ENCODE results near the gene SLC25A26. TPM values are rescaled to one million over a fixed set of nuclear protein-coding genes. Genes with fewer than 3 reads are reported as not detected.
"Not testable (repeated sequence)": the region's sequence is repeated elsewhere in the genome, so short reads cannot be mapped to it uniquely, and the experiment has no call there.

Gene SLC25A26
- total RNA-seq, 1 donor from 2014 or later, result 18.9 TPM

DNA sequence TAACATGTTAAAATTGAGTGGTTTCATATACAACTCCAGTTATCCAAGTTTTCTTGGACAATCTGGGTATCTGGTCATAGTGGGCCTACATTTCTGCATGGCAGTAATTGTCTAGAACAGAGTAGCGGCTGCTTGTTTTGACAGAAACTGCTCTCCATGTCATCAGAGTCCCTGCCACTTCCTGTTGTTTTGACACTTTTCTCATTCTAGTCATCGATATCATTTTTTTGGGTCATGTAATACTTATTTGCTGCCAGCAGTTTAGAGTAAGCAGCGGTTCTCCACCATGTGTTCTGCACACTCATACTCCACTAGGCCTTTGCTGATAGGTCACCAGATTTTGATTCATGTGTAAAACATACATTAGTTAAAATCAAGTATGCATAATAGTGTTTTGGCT is 81.5 kb downstream of the SLC25A26 start:
- no peaks in the 10 kb centered on the region for H3K4me1 Mint-ChIP-seq (ENCODE audit: unreplicated experiment)
- no peaks in the 10 kb centered on the region for H3K36me3 Mint-ChIP-seq (ENCODE audit: low read depth, unreplicated experiment)
- no peak for DNase-seq (ENCODE audit: low spot score)
- H3K4me3 Mint-ChIP-seq (ENCODE audit: unreplicated experiment), result no peak overlapping the region
- H3K9me3 Mint-ChIP-seq (ENCODE audit: unreplicated experiment), result no peaks in the 10 kb centered on the region
- no peak overlapping the region for H3K27ac Mint-ChIP-seq (ENCODE audit: unreplicated experiment)
- TF ChIP-seq, protein P1, sequence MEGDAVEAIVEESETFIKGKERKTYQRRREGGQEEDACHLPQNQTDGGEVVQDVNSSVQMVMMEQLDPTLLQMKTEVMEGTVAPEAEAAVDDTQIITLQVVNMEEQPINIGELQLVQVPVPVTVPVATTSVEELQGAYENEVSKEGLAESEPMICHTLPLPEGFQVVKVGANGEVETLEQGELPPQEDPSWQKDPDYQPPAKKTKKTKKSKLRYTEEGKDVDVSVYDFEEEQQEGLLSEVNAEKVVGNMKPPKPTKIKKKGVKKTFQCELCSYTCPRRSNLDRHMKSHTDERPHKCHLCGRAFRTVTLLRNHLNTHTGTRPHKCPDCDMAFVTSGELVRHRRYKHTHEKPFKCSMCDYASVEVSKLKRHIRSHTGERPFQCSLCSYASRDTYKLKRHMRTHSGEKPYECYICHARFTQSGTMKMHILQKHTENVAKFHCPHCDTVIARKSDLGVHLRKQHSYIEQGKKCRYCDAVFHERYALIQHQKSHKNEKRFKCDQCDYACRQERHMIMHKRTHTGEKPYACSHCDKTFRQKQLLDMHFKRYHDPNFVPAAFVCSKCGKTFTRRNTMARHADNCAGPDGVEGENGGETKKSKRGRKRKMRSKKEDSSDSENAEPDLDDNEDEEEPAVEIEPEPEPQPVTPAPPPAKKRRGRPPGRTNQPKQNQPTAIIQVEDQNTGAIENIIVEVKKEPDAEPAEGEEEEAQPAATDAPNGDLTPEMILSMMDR (IDR thresholded peaks at IDR 0.05; ENCODE audit: unreplicated experiment), result no peak
- H3K27me3 Mint-ChIP-seq (ENCODE audit: unreplicated experiment), result no peaks in the 10 kb centered on the region

DNA sequence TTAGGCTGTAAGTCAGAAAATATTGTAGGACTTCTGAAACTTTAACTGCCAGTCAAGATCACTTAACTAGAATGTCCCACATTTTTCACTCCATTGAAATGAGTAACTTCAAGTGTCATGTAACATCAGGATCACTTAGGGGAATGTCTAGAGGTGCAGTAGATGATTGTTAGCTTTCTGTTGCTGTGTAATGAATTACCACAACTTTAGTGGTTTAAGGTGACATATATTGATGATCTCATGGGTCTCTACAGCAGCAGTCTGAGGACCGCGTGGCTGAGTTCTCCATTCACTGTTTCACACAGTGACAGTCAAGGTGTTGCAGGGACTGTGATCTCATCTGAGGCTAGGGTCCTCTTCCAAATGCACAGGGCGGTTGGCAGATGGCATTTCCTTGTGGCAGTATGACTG is 82.7 kb downstream of the SLC25A26 start:
- TF ChIP-seq, protein P1 (IDR thresholded peaks at IDR 0.05; ENCODE audit: unreplicated experiment), result no peak
- H3K27me3 Mint-ChIP-seq (ENCODE audit: unreplicated experiment), result no peaks in the 10 kb centered on the region
- H3K4me1 Mint-ChIP-seq (ENCODE audit: unreplicated experiment), result no peaks in the 10 kb centered on the region
- no peak overlapping the region for H3K27ac Mint-ChIP-seq (ENCODE audit: unreplicated experiment)
- DNase-seq (ENCODE audit: low spot score), result no peak
- no peaks in the 10 kb centered on the region for H3K9me3 Mint-ChIP-seq (ENCODE audit: unreplicated experiment)
- no peak overlapping the region for H3K4me3 Mint-ChIP-seq (ENCODE audit: unreplicated experiment)
- no peaks in the 10 kb centered on the region for H3K36me3 Mint-ChIP-seq (ENCODE audit: low read depth, unreplicated experiment)

- H3K36me3 Mint-ChIP-seq (ENCODE audit: low read depth, unreplicated experiment), result no peaks in the 10 kb centered on the region
Observed at GRCh38 chr3:66304293-66304692, 83.5 kb downstream of the SLC25A26 start.

DNA sequence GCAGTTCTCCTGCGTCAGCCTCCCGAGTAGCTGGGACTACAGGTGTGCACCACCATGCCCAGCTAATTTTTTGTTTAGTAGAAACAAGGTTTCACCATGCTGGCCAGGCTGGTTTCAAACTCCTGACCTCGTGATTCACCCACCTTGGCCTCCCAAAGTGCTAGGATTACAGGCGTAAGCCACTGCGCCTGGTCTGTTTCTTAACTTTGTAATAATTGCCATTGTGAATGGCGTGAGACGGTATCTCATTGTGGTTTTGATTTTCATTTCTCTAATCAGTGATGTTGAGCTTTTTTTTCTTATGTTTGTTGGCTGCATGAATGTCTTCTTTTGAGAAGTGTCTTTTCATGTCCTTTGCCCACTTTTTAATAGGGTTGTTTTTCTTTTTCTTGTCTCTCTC is 85.3 kb downstream of the SLC25A26 start:
- H3K9me3 Mint-ChIP-seq (ENCODE audit: unreplicated experiment); H3K4me3 Mint-ChIP-seq (ENCODE audit: unreplicated experiment); H3K36me3 Mint-ChIP-seq (ENCODE audit: low read depth, unreplicated experiment); H3K27ac Mint-ChIP-seq (ENCODE audit: unreplicated experiment); H3K4me1 Mint-ChIP-seq (ENCODE audit: unreplicated experiment); H3K27me3 Mint-ChIP-seq (ENCODE audit: unreplicated experiment); DNase-seq (ENCODE audit: low spot score): not testable (repeated sequence)

More at GRCh38 chr3:66304293-66304692, 83.5 kb downstream of the SLC25A26 start:
- H3K27ac Mint-ChIP-seq (ENCODE audit: unreplicated experiment), result no peak overlapping the region
- DNase-seq (ENCODE audit: low spot score), result no peak
- no peaks in the 10 kb centered on the region for H3K27me3 Mint-ChIP-seq (ENCODE audit: unreplicated experiment)
- no peaks in the 10 kb centered on the region for H3K9me3 Mint-ChIP-seq (ENCODE audit: unreplicated experiment)
- no peaks in the 10 kb centered on the region for H3K4me1 Mint-ChIP-seq (ENCODE audit: unreplicated experiment)
- H3K4me3 Mint-ChIP-seq (ENCODE audit: unreplicated experiment), result no peak overlapping the region
- TF ChIP-seq, protein P1 (IDR thresholded peaks at IDR 0.05; ENCODE audit: unreplicated experiment), result no peak

GRCh38 chr3:66306991-66307390 is 86.2 kb downstream of the SLC25A26 start:
- not testable (repeated sequence) for H3K4me1 Mint-ChIP-seq (ENCODE audit: unreplicated experiment); DNase-seq (ENCODE audit: low spot score); H3K36me3 Mint-ChIP-seq (ENCODE audit: low read depth, unreplicated experiment); H3K27me3 Mint-ChIP-seq (ENCODE audit: unreplicated experiment); H3K9me3 Mint-ChIP-seq (ENCODE audit: unreplicated experiment); H3K4me3 Mint-ChIP-seq (ENCODE audit: unreplicated experiment); H3K27ac Mint-ChIP-seq (ENCODE audit: unreplicated experiment)

DNA sequence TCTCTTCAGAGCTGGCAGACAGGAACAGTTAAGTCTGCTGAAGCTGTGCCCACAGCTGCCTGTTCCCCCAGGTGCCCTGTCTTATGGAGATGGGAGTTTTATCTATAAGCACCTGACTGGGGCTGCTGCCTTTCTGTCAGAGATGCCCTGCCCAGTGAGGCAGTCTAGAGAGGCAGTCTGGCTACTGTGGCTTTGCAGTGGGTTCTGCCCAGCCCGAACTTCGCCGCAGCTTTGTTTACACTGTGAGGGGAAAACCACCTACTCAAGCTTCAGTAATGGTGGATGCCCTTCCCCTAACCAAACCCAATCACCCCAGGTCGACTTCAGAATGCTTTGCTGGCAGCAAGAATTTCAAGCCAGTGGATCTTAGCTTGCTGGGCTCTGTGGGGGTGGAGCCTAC is 91.2 kb downstream of the SLC25A26 start:
- Mint-ChIP-seq H3K4me1 (ENCODE audit: unreplicated experiment) (no peaks in the 10 kb centered on the region), H3K4me3 (ENCODE audit: unreplicated experiment) (no peak overlapping the region), H3K9me3 (ENCODE audit: unreplicated experiment) (no peaks in the 10 kb centered on the region), H3K27ac (ENCODE audit: unreplicated experiment) (no peak overlapping the region), H3K27me3 (ENCODE audit: unreplicated experiment) (no peaks in the 10 kb centered on the region), H3K36me3 (ENCODE audit: low read depth, unreplicated experiment) (peaks cover 3% of the 10 kb centered on the region)
- TF ChIP-seq, protein P1 (IDR thresholded peaks at IDR 0.05; ENCODE audit: unreplicated experiment), result no peak
- DNase-seq (ENCODE audit: low spot score), result no peak

All from endothelial cell (in vitro differentiated cells).